Right lung (tissue), 5 donors: Measurements from ENCODE around the gene TMEM45A. TPM values are rescaled to one million over a fixed set of nuclear protein-coding genes. Genes with fewer than 3 reads are reported as not detected.
A peak's percentile ranks its signal among the peaks of the same experiment; 100 is the strongest.
"Not testable (repeated sequence)": the region's sequence is repeated elsewhere in the genome, so short reads cannot be mapped to it uniquely, and the experiment has no call there.

Source experiments
- DNase-seq, 2 donors: peaks; one replicate each; pipeline ENCODE4 v3.0.0-alpha.2; 2013
- polyA plus RNA-seq, 5 donors: library from polyadenylated mRNA; unstranded; fragments of 120-200 nt; gene quantifications; one replicate each; pipeline versions ENCODE4 v1.2.1 to v1.2.3, GENCODE V29; 2013; ENCODE audit warnings: inconsistent platforms in 1 of 5, low replicate concordance in 1 of 5; ENCODE audit not compliant: insufficient read length in 5 of 5, insufficient read depth in 1 of 5

The TMEM45A gene
- polyA plus RNA-seq, 5 donors, result 39.0 to 54.8 (median 46.3) TPM

- DNase-seq, result no peak
Observed at GRCh38 chr3:100527347-100527735, 34.9 kb downstream of the TMEM45A start.

DNA sequence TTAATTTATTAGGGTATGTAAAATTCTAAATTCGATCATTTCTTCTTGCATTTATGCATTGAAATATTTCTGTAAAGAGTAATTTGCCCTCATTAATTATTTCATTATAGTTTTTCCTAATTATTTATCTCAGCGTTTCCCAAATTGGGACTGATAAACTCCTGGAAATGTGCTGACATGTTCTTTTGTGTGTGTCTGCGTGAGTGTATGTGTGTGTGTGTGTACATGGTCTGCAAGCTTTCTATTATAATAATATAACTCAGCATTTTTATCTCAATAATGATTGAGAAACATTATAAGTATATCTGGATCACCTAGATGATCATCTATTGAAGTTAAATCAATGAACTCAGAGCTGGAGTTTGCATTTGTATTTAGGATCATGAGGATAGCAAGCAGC is 38.7 kb downstream of the TMEM45A start:
- no peak for DNase-seq

- DNase-seq, result no peak
Observed at GRCh38 chr3:100532411-100532810, 40.0 kb downstream of the TMEM45A start.

- no peak for DNase-seq
Observed at GRCh38 chr3:100533176-100533575, 40.8 kb downstream of the TMEM45A start.

- no peak for DNase-seq
Observed at GRCh38 chr3:100535610-100535943, 43.2 kb downstream of the TMEM45A start.

DNA sequence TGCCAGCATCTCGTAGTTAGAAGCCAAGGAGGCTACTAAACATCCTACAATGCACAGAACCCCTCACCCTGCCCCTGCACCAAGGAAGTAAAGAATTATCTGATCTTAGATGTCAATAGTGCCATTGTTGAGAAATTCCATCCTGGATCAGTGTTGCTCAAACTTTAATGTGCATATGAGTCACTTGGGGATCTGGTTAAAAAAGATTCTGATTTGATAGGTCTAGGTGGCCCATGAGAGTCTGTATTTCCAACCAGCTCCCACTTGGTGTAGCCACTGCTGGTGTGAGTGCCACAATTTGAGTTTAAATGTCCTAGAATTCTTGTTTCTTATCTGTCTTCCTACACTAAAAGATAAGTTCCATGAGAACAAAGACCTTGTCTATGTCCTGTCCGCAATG is 43.7 kb downstream of the TMEM45A start:
- no peak for DNase-seq

- no peak for DNase-seq
Observed at GRCh38 chr3:100537646-100538338, 45.4 kb downstream of the TMEM45A start.

DNA sequence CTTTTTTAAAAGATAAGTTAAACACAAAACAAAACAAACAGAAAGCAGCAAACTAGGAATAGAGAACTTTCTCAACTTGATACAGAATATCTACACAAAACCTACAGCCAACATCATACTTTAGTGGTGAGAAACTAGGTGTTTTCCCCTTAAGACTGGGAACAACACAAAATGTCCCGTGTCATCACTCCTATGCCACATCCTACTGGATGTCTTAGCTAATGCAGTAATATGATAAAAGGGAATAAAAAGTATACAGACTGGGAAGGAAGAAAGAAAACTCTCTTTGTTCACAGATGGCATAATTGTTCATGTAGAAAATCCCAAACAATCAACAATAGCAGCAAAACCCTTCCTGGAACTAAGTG is 45.9 kb downstream of the TMEM45A start:
- no peak for DNase-seq

- DNase-seq, result no peak
Observed at GRCh38 chr3:100540791-100541334, 48.4 kb downstream of the TMEM45A start.

DNA sequence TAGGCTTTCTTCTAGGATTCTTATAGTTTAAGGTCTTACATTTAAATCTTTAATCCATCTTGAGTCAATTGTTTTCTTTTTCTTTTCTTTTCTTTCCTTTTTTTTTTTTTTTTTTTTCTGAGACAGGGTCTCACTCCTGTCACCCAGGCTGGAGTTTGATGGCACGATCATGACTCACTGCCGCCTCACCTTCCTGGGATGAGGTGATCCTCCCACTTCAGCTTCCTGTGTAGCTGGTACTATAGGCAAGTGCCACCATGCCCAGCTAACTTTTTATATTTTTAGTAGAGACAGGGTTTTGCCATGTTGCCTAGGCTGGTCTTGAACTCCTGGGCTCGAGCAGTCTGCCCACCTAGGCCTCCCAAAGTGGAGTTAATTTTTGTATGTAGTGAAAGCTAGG is 49.0 kb downstream of the TMEM45A start:
- DNase-seq, result not testable (repeated sequence)

GRCh38 chr3:100545371-100545770 is 53.0 kb downstream of the TMEM45A start:
- no peak for DNase-seq

- no peak for DNase-seq
Observed at GRCh38 chr3:100546020-100546744, 53.8 kb downstream of the TMEM45A start.

- no peak for DNase-seq
Observed at GRCh38 chr3:100548053-100548452, 55.6 kb downstream of the TMEM45A start.

GRCh38 chr3:100553618-100554372 is 61.4 kb downstream of the TMEM45A start:
- DNase-seq, result no peak

GRCh38 chr3:100554373-100554676 is 61.9 kb downstream of the TMEM45A start:
- DNase-seq, result no peak

DNA sequence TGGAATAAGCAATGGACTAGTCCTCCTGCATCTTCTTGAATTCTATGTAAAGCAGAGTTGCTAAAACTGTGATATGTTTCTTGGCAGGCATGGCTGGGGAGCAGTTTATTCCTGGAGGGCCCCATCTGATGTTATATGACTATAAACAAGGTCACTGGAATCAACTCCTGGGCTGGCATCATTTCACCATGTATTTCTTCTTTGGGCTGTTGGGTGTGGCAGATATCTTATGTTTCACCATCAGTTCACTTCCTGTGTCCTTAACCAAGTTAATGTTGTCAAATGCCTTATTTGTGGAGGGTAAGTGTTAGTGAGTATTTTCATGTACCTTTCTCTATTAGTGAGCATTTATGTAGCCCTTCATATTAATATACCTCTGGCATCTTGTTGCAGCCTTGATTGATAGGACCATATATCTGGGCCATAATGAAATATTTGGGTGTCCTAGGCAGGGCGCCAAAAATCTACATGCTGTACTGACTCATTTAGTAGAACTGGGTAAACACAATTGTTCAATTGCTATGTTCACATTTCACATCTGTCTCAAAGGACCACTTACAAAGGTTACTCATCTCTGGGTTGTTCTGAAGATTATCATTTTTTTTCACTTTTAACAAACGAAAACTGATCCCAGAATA is 64.4 kb downstream of the TMEM45A start:
- DNase-seq, result no peak

GRCh38 chr3:100558233-100558632 is 65.8 kb downstream of the TMEM45A start:
- no peak for DNase-seq

GRCh38 chr3:100560426-100560825 is 68.0 kb downstream of the TMEM45A start:
- no peak for DNase-seq

GRCh38 chr3:100561459-100562158 is 69.2 kb downstream of the TMEM45A start:
- peak; percentile 18 to 38 for DNase-seq

- DNase-seq, result no peak
Observed at GRCh38 chr3:100562224-100562857, 69.9 kb downstream of the TMEM45A start.

DNA sequence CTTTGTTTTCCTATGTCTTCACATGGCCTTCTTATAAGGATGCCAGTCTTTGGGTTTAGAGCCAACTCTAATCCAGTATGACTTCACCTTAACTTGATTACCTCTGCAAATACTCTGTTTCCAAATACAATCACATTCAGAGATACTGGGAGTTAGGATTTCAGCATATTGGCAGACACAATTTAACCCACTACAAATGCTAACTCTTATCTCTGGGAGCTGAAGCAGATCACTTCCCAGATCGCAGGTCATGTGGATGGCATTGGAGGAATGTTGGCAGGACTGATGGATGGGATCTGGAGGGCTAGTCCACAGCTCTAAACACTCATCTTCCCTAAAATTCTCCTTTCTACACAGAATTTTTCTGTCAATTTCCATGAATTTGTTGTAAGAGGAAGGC is 70.8 kb downstream of the TMEM45A start:
- DNase-seq, result no peak
